DOHH2 (cell line): Measurements from ENCODE around the gene GFRA1.

ENCODE experiments used
- CTCF ChIP-seq: fragments of 200-600 bp; sonication (generic); IDR thresholded peaks from one replicate; pipeline ENCODE4 v1.5.1; 2014; ENCODE audit warnings: antibody characterized with exemption, mild to moderate bottlenecking, low read depth, low read length; ENCODE audit not compliant: poor library complexity, severe bottlenecking
- EZH2phosphoT487 ChIP-seq: fragments of 200-600 bp; sonication (generic); IDR thresholded peaks from 2 replicates; pipeline ENCODE4 v1.6.1; 2017; ENCODE audit warnings: borderline replicate concordance, mild to moderate bottlenecking, antibody characterized with exemption, low read length, moderate library complexity, mixed read lengths

GRCh38 chr10:116269619-116270018, 3.4 kb downstream of the GFRA1 start:
- TF ChIP-seq CTCF (no peak), EZH2phosphoT487 (no peak)
